HEK293 (cell line): ENCODE data around the gene OR1F1.

Source experiments
- AEBP2 ChIP-seq: fragments of 450-650 bp; formaldehyde crosslinking; IDR thresholded peaks from 2 replicates; pipeline ENCODE4 v1.5.1; 2016; ENCODE audit warnings: missing biosample characterization, missing genetic modification characterization, borderline replicate concordance
- GLI2 ChIP-seq: fragments of 450-650 bp; formaldehyde crosslinking; IDR thresholded peaks from 2 replicates; pipeline ENCODE4; 2017; ENCODE audit warnings: missing biosample characterization, missing genetic modification characterization, low read depth, borderline replicate concordance
- GLI4 ChIP-seq: fragments of 450-650 bp; formaldehyde crosslinking; IDR thresholded peaks from 2 replicates; pipeline ENCODE4 v1.5.1; 2016; ENCODE audit warnings: missing biosample characterization, missing genetic modification characterization
- KLF16 ChIP-seq: fragments of 450-650 bp; formaldehyde crosslinking; IDR thresholded peaks from 2 replicates; pipeline ENCODE4 v1.5.1; 2017; ENCODE audit warnings: missing biosample characterization, missing genetic modification characterization
- KLF7 ChIP-seq: fragments of 450-650 bp; formaldehyde crosslinking; IDR thresholded peaks from 2 replicates; pipeline ENCODE4 v1.5.1; 2016; ENCODE audit warnings: missing biosample characterization, missing genetic modification characterization, borderline replicate concordance
- KLF8 ChIP-seq: fragments of 450-650 bp; formaldehyde crosslinking; IDR thresholded peaks from 2 replicates; pipeline ENCODE4 v1.5.1; 2016; ENCODE audit warnings: missing biosample characterization, missing genetic modification characterization
- MZF1 ChIP-seq: fragments of 450-650 bp; formaldehyde crosslinking; IDR thresholded peaks from 2 replicates; pipeline ENCODE4 v1.5.1; 2017; ENCODE audit warnings: missing biosample characterization, missing genetic modification characterization, borderline replicate concordance
- PRDM10 ChIP-seq: fragments of 450-650 bp; formaldehyde crosslinking; IDR thresholded peaks from 2 replicates; pipeline ENCODE4 v1.5.1; 2016; ENCODE audit warnings: missing biosample characterization, missing genetic modification characterization
- SP2 ChIP-seq: fragments of 450-650 bp; formaldehyde crosslinking; IDR thresholded peaks from 2 replicates; pipeline ENCODE4 v1.5.1; 2016; ENCODE audit warnings: missing biosample characterization, missing genetic modification characterization
- ZBTB10 ChIP-seq: fragments of 450-650 bp; formaldehyde crosslinking; IDR thresholded peaks from 2 replicates; pipeline ENCODE4 v1.5.1; 2016; ENCODE audit warnings: missing biosample characterization, missing genetic modification characterization
- ZBTB49 ChIP-seq: fragments of 450-650 bp; formaldehyde crosslinking; IDR thresholded peaks from 2 replicates; pipeline ENCODE4 v1.5.1; 2016; ENCODE audit warnings: missing biosample characterization, missing genetic modification characterization, low read depth
- ZBTB6 ChIP-seq: fragments of 450-650 bp; formaldehyde crosslinking; IDR thresholded peaks from 2 replicates; pipeline ENCODE4 v1.5.1; 2017; ENCODE audit warnings: missing biosample characterization, missing genetic modification characterization
- ZBTB7A ChIP-seq: fragments of 450-650 bp; formaldehyde crosslinking; IDR thresholded peaks from 2 replicates; pipeline ENCODE4 v1.5.1; 2016; ENCODE audit warnings: low read depth, missing biosample characterization, missing genetic modification characterization
- ZFHX2 ChIP-seq: fragments of 450-650 bp; formaldehyde crosslinking; conservative IDR thresholded peaks from 2 replicates; pipeline ENCODE4 v1.5.1; 2016; ENCODE audit warnings: missing biosample characterization, missing genetic modification characterization
- ZFP37 ChIP-seq: fragments of 450-650 bp; formaldehyde crosslinking; IDR thresholded peaks from 2 replicates; pipeline ENCODE4 v1.5.1; 2016; ENCODE audit warnings: missing biosample characterization, missing genetic modification characterization
- ZFP41 ChIP-seq: fragments of 450-650 bp; formaldehyde crosslinking; IDR thresholded peaks from 2 replicates; pipeline ENCODE4 v1.5.1; 2016; ENCODE audit warnings: missing biosample characterization, missing genetic modification characterization, borderline replicate concordance
- ZNF140 ChIP-seq: fragments of 450-650 bp; formaldehyde crosslinking; IDR thresholded peaks from 2 replicates; pipeline ENCODE4 v1.5.1; 2016; ENCODE audit warnings: missing biosample characterization, missing genetic modification characterization
- ZNF16 ChIP-seq: fragments of 450-650 bp; formaldehyde crosslinking; IDR thresholded peaks from 2 replicates; pipeline ENCODE4 v1.5.1; 2016; ENCODE audit warnings: low read depth, missing biosample characterization, missing genetic modification characterization
- ZNF350 ChIP-seq: fragments of 450-650 bp; formaldehyde crosslinking; IDR thresholded peaks from 2 replicates; pipeline ENCODE4 v1.5.0; 2017; ENCODE audit warnings: missing biosample characterization, mild to moderate bottlenecking, missing genetic modification characterization
- ZNF391 ChIP-seq: fragments of 450-650 bp; formaldehyde crosslinking; IDR thresholded peaks from 2 replicates; pipeline ENCODE4 v1.5.1; 2016; ENCODE audit warnings: low read depth, missing biosample characterization, missing genetic modification characterization, borderline replicate concordance
- ZNF585B ChIP-seq: fragments of 450-650 bp; formaldehyde crosslinking; IDR thresholded peaks from 2 replicates; pipeline ENCODE4 v1.5.1; 2016; ENCODE audit warnings: missing biosample characterization, missing genetic modification characterization
- ZNF639 ChIP-seq: fragments of 450-650 bp; formaldehyde crosslinking; IDR thresholded peaks from 2 replicates; pipeline ENCODE4 v1.5.1; 2016; ENCODE audit warnings: missing biosample characterization, missing genetic modification characterization
- ZNF660 ChIP-seq: fragments of 450-650 bp; IDR thresholded peaks from 2 replicates; pipeline ENCODE4 v1.5.1; 2018; ENCODE audit warnings: missing biosample characterization, mild to moderate bottlenecking, missing genetic modification characterization
- ZNF701 ChIP-seq: fragments of 450-650 bp; formaldehyde crosslinking; IDR thresholded peaks from 2 replicates; pipeline ENCODE4 v1.5.1; 2016; ENCODE audit warnings: missing biosample characterization, missing genetic modification characterization
- ZNF776 ChIP-seq: fragments of 450-650 bp; formaldehyde crosslinking; IDR thresholded peaks from 2 replicates; pipeline ENCODE4 v1.5.0; 2017; ENCODE audit warnings: missing biosample characterization, missing genetic modification characterization, borderline replicate concordance

OR1F1 gene

GRCh38 chr16:3182608-3183444, 5.2 kb upstream of the OR1F1 start (continued):
- TF ChIP-seq ZNF639 (tag by site-specific recombination), result peak; percentile 29; the same call in 1 of the 2 replicates
- TF ChIP-seq GLI2 (tag by site-specific recombination), result no peak
- TF ChIP-seq ZNF350 (tag by site-specific recombination), result no peak
- TF ChIP-seq AEBP2 (tag by site-specific recombination), result no peak
- TF ChIP-seq ZNF701 (tag by site-specific recombination), result no peak
- TF ChIP-seq ZNF140 (tag by site-specific recombination), result no peak
- peak; percentile 7; the same call in 1 of the 2 replicates for TF ChIP-seq ZBTB7A
- TF ChIP-seq MZF1 (tag by site-specific recombination), result no peak
- TF ChIP-seq PRDM10, result peak; percentile 48; the same call in 1 of the 2 replicates
- TF ChIP-seq ZNF391 (tag by site-specific recombination), result no peak
- peak; percentile 22 for TF ChIP-seq ZBTB6
- TF ChIP-seq KLF7, result no peak
- TF ChIP-seq ZBTB10 (tag by site-specific recombination), result peak; percentile 86
- TF ChIP-seq GLI4 (tag by site-specific recombination), result no peak
- TF ChIP-seq ZNF660 (tag by site-specific recombination), result peak; percentile 88
- TF ChIP-seq ZNF776 (tag by site-specific recombination), result no peak
- no peak for TF ChIP-seq ZBTB49 (tag by site-specific recombination)
- no peak for TF ChIP-seq SP2 (tag by site-specific recombination)
- no peak for TF ChIP-seq ZFP41 (tag by site-specific recombination)
- TF ChIP-seq KLF16 (tag by site-specific recombination), result peak; percentile 37; the same call in 1 of the 2 replicates
- TF ChIP-seq ZFHX2, result peak; percentile 60
- TF ChIP-seq ZFP37 (tag by site-specific recombination), result peak; percentile 58; the same call in 1 of the 2 replicates
- TF ChIP-seq ZNF16 (tag by site-specific recombination), result no peak
- no peak for TF ChIP-seq ZNF585B (tag by site-specific recombination)
- TF ChIP-seq KLF8, result peak; percentile 44; the same call in 1 of the 2 replicates
